HG02970 (cell line): ENCODE measurements around the gene PIEZO1.

Source experiments
- ATAC-seq: cut with Tn5 transposase; IDR thresholded peaks from one replicate; pipeline ENCODE4 v1.9.1; 2021; ENCODE audit warnings: mild to moderate bottlenecking, moderate library complexity, moderate number of reproducible peaks; ENCODE audit not compliant: unreplicated experiment, low FRiP score

Gene PIEZO1

DNA sequence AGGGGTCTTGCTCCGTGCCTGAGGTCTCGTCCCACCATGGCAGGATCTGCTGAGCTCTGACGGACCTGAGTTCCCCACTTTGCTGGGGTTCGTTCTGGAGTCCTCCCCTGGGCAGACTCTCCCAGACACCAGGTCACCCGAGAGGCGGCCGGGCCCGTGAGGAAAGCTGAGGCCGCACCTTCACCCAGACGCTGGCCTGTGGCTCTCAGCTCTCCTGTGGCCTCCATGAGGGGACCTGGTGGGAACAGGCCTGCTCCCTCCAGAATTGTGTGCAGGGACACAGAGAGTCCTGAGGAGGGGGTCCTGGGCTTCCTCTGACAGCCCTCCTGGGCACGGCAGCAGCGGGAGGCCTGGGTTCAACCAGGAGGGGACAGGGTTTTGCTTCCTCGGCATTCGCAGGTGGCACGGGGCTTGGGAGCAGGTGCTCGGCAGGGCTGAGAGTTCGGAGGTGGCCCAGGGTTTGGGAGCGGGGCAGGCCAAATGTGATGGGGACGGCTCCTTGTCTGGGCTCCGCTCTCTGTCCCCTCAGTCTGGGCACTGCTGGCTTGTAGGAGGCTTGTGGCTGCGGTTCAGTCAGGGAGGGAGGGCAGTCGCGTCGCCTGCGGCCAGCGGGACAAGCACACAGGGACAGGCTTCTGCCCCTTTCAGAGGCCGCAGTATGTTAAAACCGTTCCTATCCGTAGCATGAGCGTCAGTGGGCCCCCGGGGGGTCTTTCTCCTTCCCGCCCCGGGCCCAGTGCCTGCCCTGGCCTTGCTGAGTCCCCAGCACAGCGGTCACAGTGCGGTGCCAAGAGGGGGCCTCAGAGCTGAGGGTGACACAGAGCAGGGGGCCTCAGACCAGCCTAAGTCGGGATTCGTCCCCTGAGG lies 90.6 kb downstream of the PIEZO1 start:
- no peak for ATAC-seq

DNA sequence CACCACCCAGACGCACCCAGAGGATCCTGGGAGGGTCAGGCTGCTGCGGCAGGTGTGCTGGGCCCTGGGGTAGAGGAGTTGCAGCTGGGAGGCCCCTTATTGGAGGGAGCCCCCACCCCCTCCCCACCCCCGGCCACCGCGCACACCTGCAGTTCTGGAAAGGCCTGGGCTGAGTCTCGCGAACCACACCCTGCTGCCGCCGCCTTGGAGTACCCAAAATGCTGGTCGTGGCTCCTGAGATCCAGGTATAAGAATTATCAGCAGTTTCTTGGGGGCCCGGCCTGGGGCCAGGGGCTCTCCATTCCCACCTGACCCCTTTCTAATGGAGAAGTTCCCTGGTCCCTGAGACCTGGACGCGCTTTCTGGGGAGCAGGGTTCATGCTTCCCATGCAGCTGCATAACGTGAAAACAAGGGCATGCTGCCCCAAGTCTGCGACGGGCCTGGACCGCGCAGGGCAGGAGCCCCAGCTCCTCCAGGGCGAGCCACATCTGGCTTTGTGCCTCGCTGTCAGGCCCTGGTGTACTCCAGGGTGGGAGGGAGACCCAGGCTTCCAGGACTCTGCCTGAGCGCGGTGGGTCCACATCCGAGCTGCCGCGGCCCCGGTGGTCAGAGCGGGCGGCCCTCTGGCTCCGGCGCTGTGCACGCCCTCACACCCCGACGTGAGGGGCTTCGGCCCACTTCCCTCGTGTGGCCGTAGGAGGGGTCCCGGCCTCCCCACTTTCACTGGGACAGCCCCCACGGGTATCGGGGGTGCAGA lies 91.4 kb downstream of the PIEZO1 start:
- ATAC-seq, result no peak

DNA sequence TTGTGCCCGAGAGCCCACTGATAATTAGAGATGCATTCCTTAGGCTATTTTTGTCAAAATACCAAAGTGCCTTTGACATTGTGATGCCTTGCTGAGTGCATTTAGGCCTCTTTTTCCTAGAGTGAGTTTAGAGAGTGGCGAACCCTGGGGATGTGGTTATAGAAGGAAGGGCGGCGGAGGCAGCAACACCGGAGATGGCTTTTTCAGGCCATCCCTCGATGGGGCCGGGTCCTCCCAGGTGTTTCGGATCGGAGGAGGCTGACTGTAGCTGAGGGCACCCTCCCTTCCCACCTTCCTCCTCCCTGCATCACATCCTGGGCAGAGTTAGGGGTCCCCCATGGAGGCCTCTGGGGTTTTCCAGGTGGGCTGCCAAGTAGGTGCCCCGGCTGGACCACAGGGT lies 92.2 kb downstream of the PIEZO1 start:
- no peak for ATAC-seq

DNA sequence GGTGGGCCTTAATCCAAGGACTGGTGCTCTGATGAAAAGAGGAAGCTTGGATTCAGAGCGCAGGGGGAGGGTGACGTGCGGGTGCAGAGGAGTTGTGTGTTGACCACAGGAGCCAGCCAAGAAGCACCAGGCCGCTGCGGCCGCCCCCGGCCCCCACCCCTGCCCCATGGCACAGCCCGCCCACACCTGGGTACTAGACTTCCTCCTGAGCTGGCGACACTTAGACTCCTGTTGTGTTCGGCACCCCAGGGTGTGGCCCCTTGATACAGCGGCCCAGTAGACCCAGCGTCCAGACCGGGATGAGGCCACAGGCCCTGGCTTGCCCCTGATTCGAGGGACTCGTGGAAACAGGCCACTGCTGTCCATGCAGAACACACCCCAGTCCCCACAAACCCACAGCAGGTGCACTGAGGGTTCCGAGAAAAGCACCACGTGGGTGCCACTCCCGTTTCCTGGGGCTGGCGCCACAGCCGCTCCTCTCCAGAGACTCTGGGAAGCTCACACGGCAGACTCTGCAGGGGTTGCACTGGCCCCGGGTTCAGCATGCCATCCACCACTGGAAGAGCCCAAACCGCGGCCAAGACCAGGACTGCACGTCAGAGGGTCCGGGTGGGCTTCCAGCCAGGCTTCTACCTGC lies 93.0 kb downstream of the PIEZO1 start:
- ATAC-seq, result no peak

DNA sequence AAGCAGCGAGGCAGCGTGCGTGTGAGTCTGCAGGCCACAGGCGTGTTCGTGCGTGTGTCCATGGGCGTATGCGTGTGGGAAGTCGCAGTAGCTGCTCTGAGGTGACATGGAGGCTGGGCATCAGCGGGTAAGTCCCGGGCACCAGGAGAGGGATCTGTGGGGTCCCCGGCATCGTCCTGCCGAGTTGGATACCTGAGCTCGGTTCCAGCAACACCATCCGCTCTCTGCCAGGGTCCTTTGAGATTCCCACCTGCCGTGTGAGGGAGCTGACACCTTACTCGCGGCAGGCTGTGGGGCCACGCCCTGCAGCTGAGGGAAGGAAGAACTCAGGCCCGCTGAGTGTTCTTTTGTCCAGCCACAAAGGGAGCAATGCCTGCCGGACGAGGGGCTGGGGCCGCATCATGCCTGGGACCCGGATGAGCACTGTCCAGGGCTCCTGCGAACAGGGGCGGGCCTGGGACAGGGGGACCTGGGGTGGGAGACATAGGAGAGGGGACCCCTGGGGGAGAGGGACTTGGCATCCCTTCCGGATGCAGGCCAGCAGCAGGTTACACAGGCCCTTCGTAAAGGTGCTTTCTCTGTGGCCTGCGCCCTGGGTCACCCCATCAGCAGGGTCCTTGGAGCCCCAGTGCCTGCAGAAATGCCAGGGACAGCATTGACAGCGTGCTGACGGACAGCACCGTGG lies 93.7 kb downstream of the PIEZO1 start:
- ATAC-seq, result no peak

DNA sequence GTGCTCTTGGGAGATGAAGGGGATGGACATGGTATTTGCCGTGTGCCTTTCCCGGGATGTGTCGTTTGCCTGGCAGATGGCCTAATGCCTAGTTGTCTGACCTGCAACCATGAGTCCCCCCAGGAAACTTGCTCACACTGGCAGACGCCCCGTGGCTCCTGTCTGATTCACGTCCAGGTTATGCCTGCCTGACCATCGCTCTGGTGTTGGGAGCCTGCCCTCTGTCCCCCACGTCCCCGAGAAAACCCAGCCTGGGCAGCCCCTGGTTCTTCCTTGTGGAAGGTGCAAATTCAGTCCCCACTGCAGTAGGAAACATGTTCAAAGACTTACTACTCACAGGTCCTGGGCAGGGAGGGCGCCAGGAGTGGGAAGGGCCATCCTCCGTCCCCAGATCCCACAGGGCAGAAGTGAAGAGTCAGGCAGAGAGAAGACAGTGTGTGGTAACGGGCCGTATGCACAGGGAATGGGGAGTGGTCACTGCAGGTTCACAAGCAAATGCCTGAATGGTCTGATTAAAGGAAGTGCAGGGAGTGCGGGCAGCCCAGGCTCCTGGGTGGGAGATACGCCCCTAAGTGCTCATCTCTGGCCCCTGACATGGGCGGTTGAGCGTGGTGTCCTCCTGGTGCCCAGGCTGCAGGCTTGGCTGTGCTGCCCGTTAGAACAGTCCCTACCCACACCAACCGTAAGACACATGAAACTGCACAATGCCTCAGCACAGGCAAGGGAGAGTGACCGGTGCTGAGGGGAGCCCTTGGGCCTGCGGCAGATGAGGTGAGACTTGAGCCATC lies 94.5 kb downstream of the PIEZO1 start:
- no peak for ATAC-seq

DNA sequence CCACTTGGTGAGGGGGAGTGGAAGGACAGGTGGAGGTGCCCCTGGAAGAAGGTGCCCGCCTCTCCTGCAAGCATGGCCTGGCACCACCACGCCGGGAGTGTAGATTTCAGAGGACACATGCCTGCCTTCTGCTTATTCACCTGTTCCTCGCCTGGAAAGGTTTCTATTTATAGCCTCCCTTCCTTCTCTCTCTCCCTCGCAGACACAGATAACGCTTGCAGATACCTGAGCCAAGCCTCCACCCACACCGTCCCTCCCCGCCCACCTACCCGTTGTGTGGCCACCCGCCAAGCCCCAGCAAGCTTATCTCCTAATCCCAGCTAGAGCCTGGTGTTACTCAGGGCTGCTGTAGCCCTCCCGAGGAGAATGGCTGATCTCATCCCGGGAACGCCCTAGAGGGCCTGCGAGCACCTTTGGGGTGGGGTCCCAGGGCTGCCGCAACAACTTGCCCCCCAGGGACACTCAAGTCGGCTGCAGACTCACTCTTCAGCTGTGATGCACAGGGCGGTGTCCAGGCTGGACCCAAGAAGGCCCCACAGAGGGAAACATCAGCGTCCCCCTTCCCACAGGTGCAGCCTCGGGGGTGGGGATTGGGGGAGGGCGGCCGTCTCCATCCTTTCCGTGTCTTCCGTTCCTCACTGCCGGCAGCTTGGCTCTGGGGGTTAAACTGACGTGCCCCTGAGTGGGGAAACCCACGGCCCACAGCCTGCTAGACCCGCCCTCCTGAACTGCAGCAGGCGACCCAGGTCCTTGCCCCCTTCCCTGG lies 96.8 kb downstream of the PIEZO1 start:
- no peak for ATAC-seq

DNA sequence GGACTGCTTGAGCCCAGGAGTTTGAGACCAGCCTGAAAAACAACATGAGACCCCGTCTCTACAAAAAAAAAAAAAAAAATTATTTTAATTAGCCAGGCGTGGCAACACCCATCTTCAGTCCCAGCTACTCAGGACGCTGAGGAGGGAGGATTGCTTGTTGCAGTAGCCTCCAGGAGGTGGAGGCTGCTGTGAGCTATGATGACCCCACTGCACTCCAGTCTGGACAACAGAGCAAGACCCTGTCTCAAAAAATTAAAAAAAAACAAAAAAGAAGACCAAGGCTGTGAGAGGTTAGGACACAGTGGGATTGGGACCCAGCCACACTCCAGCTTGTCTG lies 97.4 kb downstream of the PIEZO1 start:
- ATAC-seq, result no peak

DNA sequence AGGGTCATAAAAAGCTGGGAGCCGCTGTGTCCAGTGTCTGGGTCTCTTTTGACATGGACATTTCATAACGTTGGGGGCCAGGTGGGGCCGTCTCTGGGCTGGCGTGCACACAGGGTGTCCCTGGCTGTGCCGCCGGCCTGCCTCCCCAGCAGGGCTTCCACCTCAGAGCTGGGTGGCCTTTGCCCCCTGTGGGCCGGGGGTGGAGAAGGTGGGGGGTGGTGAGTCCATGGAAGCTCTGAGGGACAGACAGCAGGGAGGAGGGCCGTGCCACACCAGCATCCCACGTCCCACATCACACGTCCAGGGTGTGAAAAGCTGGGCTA lies 97.8 kb downstream of the PIEZO1 start:
- ATAC-seq, result no peak

DNA sequence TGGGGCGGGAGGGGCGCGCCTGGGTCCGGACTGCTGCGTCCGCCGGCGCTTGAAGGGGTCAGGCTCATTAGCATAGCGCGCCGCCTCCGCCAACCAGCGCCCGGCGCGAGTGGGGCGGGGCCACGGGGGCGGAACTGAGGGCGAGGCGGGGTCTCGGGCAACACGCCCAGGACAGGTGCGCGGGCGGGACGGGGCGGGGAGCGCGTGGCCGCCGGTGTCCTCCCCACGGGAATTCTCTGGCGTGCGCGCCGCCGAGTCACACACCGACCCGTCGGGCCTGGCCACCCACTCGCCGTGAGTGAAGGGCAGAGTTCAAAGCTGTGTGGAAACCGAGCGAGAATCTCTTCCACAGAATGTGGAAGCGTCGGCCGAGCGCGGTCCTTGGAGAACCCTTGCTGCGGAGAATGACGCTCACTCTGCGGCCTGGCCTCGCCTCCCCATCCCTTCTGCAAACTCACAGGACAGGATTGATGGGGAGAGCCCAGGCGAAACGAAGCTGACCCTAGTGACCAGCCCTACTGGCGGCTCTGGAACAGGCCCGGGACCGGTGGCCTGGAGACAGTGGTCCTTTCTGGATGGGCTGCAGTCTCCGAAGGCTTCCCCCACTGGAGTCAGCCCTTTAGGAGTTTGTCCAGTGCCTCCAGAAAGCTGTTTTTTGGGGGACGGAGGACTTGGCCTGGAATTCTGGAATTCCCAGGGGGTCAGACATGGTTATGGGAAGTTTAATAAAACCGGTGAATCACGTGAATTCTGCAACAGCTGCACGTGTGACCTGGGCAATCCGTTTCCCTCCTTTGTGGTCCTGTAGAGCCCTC lies 98.4 kb downstream of the PIEZO1 start, which contains the start of gene SNAI3:
TSS of gene SNAI3 (minus strand) at position 69 of the 815 bp plus-strand sequence. CDS start 101 bp downstream, outside the sequence.
- peak; percentile 74 for ATAC-seq

DNA sequence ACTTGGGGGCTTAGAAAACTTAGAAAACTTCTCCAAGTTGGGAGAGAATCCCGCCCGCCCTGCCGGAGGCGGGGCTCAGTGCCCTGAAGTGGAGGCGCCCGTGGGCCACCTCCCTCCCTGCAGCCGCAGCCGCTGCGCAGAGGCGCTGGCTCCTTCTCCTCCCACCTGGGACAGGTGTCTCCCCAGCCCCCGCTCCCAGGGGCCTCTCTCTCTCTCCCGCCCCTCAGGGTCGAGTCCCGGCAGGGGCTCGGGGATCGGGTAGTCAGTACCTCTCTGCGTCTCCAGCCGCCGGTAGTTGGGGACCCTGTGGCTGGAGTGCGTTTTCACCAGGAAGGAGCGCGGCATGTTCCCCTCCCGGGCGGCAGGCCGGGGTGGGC lies 99.0 kb downstream of the PIEZO1 start:
- peak; percentile 12 for ATAC-seq

DNA sequence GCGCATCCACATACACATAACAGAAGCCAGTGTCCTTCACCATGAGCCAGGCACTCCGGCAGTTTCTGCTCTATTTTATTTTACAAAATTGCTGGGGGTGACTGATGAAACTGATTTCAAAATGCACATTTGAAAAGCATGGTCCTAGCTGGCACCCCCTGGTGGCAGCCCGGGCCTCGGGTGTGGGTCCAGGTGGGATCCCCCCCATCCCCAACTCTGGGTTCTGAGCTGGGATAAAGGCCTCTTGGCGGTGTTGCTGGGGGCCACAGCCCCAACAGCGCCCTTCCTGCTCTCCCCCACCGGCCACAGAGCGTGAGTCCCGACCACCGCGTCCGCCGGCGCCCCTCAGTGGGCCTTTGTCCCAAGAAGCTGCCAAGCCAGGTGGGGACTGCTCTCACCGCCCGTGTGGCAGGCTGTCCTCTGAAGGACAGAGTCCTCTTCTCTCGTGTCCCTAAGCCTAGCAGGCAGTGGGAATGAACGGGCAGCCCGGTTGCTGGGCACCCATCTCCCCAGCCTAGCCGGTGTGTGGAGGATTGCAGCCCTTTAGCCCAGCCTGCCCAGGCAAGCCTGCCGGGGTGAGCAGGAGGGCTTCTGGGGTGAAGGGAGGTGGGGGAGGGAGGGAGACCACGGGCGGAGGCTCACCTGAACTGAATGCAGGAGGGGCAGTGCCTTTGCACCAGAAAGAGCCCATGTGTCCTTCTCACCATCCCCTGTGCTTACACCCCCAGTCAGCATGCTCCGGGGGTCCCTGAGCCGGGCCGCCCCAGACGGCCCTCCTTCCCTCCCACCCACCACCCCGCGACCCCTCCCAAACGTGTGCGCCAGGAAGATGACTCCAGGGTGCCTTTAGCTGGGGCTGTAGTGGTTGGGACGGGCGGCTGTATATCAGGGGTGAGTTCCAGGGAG lies 99.6 kb downstream of the PIEZO1 start:
- ATAC-seq, result no peak

DNA sequence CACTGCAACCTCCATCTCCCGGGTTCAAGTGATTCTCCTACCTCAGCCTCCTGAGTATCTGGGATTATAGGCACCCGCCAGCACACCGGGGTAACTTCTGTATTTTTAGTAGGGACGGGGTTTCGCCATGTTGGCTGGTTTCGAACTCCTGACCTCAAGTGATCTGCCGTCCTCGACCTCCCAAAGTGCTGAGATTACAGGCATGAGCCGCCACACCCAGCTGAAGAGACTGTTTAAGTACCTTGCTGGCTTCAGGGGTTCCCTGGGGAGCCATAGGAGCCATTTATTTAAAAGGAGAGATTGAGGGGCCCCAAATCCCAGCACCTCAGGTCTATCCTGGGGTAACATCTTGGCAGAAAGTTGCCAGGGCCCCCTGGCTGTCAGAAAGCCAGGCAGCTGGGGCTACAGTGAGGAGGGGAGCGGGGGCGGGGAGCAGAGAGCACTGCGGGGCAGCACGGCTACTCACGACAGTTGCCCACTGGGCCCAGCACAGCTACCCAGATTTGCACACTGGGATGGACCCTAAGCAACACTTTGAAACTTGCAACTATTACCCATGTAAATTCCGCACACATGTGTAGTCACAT lies 100.4 kb downstream of the PIEZO1 start:
- ATAC-seq, result no peak

DNA sequence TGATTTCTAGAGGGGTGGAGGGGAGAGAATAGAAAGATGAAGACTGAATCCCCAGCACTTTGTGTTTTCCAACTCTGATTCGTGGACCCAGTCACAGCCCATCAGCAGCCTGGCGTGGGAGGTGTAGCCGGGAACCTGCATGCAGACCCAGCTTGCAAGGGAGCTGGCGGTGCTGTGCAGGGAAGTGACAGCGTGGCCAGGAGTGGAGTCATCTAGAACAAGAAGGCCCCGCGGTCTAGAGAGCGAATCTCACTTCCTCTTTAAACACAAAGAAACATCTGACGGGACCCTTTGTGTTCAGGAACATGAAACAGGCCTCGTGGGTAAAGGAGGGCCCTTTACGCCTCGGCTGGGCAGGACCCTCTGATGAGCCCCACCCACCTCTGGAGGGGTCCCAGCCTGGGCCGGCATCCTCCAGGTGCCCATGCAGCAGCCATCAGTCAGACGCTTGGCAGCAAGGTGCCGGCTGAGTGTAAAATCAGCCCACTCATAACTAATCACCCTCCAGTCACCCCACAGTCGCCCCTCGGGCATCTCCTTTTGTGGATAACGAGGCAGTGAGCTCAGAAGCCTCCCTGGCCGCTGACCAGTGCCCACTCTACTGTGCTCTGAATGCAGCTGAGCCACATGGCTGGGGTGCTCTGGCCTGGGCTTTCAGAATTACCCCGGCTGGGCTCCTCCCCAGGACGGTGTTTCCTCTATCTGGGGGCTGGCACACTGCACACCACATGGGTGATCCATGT lies 103.1 kb downstream of the PIEZO1 start:
- peak; percentile 45 for ATAC-seq

DNA sequence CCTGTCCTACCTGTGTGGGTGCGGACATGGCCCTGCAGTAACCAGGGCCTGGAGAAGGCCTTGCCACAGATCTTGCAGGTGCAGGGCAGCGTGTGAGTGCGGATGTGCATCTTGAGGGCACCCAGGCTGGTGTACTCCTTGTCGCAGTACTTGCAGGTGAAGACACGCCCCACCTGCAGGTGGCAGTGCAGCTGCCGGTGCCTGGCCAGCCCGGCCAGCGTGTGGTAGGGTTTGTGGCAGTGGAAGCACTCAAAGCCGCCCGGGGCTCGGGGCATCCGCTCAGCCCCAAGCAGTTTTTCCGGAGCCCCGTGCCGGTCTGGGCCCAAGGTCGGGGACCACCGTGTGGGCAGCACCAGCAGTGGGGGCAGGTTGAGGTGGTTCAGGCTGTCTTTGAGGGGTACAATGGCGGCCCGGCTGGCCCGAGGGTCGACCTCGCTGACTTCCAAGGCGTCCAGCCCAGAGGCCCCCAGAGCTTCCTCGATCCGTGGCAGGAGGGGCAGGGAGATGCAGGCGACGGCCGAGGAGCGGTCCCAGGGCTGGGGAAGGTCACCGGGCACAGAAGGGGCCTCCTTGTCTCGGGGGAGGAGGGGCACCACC lies 103.8 kb downstream of the PIEZO1 start:
- ATAC-seq, result peak; percentile 6

DNA sequence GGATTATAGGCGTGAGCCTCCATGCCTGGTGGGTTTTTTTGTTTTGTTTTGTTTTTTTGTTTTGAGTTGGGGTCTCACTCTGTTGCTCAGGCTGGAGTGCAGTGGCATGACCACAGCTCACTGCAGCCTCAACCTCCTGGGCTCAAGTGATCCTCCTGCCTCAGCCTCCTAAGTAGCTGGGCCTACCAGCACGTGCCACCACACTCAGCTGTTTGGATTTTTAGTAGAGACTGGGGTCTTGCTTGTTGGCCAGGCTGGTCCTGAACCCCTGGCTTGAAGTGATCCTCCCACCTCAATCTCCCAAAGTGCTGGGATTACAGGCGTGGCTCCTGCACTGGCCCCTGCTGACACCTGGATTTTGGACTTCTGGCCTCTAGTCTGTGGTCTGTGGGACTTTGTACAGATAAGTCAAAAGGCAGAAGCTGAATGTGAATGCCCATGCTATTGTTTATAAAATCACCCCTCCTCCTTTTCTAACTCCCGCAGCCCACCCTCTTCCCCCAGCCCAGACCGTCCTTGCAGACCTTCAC lies 104.4 kb downstream of the PIEZO1 start:
- ATAC-seq, result no peak
